ENCODE data around the gene FTO.

FTO gene

DNA sequence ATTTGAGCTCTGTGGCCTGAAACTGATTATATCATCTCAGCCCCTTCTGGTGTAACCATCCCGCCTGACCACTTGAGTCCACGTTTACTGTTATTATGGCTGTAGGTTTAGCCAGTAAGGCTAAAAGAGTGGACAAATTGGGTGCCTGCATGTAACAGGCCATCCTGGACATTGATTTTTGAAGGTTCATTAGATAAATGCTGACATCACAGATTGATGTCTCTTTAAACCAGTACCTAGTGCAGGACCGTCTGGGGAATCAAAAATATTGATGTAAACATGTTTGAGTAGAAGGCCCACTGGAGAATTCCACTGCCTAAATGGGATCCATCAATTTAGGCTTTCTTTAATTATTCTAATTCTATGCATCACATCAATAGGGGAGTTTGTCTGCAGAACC lies 367.6 kb downstream of the FTO start:
- no peak for DNase-seq (ENCODE audit: low read depth, low spot score)

DNA sequence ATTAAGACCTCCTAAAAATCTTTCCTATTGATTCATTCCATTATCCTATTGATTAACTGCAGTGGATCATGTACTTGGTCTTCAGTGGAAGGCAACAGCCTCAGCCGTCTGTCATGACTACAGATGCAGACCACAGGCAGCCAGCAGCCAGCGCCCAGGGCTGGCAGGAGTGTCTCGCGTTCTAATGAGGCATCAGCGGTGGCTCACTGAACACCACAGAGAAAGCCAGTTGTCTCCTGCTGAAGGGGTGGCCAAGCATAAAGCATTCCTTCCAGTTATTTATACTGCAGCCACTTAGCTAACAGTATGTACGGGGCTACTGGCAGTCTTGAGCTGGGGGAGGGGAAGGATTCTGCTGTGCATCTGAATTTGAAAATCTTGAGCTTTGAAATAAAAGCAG lies 368.3 kb downstream of the FTO start:
- no peak for DNase-seq (ENCODE audit: low read depth, low spot score)

DNA sequence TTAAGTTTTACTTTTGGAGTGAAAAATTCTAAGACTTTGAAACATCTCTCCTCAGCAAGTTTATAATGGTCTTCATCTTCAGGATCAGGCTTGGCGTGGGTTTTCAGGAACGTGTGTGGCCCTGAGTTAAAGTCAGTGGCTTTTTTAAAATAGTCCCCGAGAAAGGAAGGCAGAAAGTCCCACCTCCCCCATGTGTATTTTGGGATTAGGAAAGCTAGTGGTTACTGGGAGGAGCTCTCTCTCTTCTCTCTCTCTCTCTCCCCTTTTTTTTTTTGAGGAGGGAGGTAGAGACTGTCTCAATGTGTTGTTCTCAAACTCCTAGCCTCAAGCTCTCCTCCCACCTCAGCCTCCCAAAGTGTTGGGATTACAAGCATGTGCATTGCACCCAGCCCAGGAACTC lies 369.4 kb downstream of the FTO start:
- DNase-seq (ENCODE audit: low read depth, low spot score) = no peak

DNA sequence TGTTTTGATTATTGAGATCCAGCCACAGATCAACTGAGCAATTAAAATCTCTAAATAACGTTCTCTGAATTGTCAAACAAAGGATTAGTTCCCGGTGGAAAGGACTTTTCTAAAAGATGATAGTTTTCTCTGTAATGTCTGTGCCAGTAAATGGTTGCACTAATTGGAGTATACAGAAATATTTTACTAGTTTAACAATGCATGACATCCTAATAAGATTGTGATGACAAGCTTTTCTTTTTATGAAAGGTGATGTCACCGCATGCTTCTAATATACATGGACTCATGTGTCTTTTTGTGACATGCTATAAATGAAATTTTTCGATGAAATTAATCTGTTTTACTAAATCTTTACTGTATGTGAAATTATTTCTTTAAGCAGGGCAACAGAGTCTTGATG lies 371.5 kb downstream of the FTO start:
- DNase-seq (ENCODE audit: low read depth, low spot score) = no peak

DNA sequence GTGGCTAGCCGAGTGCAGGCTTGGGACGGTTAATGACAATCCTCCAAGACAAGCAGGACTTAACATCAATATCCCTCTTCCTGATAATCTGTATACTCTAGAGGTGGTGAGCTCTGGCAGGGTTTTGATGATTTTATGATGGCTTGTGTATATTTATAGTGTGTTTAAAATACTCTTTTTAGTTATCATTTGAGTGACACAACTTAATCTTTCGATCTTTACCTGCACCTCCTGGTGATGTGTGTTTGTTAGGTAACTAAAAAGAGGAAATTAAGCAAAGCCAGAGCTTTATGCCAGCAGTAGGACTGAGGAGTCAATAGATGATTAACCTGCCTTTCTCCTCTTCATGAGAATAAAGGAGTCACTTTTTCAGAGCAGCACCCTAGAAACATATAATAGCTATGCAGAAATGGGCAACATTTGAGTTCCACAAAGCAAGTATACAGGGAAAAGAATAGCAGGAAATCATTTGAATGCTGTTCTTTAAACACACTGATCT lies 372.1 kb downstream of the FTO start:
- DNase-seq (ENCODE audit: low read depth, low spot score) = no peak

DNA sequence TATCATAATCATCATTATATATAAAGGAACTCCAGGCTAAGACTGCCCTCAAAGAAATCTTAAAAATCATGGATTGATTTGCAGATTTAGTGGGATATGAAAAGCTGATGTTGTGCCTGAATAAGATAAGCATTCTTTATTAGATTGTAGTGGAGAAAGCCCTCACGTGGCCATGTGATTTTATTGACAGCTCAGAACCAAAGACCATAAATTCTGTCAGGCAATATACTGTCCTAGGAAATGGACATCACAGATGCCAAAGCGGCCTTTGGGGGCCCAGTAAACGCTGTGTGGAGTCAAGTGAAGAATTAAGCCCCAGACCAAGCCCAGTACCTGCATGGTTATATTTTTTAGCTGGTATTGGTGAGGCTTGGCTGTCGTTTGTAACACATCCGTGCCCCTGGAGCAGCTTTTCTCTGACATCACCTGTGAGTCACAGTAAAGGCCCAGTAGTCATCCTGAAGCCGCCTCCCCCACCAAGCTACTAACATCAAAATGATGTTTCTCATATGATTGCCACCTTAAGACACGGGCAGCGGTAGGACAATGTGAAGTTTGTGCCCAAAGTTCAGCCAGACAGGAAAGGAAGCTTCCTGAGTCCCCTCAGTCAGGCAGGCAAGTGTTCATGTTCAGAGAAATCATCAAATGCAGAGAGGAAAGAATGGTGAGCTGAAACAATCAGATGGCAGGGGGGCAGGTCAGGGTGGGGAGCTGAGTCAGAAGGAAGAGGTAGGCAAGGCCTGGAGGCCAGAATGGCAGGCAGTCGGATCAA lies 373.3 kb downstream of the FTO start:
- no peak for DNase-seq (ENCODE audit: low read depth, low spot score)

DNA sequence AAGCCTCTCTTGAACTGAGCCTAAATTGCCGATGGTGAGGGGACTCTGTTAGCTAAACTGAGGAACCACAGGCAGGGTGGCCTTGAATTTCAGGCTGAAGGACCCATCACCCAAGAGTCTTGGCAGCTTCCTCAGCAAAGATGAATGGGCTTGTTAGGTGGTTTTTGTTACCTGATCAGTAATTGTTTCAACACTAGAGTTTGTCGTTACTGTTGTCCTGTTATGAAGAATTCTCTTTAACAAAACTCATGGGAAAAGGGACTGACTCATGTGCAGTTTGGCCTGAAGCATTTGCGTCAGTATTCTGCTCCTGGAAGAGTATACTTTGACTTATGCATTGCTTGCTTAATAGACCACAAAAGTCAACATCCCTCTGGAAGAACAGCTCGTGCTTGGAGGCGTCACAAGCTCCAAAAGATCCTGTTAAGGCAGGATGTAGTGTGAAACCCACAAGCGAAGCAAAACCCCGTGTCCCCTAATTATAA lies 376.6 kb downstream of the FTO start:
- DNase-seq (ENCODE audit: low read depth, low spot score) = no peak

DNA sequence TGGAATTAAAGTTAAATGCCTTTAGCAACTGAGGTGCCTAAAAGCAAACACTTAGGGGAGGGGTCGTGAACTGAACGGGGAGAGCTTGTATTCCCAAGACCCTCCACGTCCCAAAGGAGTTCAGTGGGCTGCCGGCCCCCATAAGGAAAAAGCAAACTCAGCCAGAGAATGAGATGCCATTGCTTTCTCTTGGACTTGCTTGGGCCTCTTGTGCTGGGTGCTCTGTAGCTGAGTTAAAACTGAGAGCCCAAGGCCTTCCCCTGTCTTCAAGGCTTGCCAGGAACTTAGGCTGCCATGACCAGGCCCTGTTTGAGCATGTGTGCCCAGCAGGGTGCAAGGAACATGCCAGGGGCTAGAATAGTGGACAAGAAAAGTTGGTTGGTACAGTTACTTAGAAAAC lies 382.8 kb downstream of the FTO start:
- DNase-seq (ENCODE audit: low read depth, low spot score) = no peak

DNA sequence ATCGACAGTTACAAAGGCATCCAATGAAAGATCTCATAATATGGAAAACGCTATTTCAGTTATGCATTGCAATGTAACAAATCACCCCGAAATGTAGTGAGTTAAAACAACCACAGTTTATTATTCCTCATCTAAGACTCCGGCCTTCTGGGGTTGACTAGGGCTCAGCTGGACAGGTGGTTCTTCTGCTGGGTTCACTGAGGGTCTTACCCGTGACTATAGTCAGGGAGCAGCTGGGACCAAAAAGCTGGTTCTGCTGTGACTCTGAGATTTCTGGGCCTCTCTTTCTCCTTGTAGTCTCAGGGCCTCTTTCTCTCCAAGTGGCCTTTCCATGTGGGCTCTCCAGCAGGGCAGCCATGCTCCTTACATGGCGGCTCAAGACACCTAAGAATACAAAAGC lies 386.6 kb downstream of the FTO start:
- DNase-seq (ENCODE audit: low read depth, low spot score) = no peak

DNA sequence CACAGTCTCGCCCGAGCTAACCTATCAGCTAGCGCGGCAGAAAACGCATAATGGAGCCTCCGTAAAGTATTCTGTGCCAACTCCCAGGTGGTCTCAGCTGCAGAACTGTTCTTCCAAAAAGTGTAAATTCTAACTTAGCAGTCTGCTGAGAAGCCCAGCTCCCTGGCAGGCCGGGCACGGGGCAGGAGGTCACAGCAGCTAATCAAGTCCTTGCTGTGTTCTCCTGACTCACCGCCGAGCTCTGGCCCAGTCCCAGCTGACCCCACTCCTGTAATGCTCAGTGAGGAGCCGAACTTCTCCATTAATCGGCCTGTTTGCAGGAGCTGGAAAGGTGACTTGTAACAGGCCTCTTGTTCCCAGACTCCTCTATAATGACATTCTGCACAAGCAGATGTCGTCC lies 389.3 kb downstream of the FTO start:
- DNase-seq (ENCODE audit: low read depth, low spot score) = no peak

DNA sequence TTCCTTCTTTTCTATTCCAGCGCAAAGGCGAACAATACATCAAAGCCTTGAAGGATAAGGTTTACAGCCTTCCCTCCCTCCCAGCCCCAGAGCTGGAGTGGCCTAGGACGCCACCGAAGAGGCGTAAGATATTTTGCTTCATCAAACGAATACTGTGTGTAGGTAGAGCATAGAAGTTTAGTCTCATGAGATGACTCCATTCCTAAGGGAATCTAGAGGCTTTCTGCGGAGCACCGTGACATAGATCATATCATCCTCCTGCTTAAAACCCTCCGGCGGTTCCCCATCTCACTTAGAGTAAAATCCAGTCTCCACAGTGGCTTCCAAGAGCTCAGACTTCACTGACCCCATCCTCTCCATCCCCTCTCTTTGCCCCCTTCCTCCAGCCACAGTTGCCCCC lies 390.7 kb downstream of the FTO start:
- DNase-seq (ENCODE audit: low read depth, low spot score) = no peak

DNA sequence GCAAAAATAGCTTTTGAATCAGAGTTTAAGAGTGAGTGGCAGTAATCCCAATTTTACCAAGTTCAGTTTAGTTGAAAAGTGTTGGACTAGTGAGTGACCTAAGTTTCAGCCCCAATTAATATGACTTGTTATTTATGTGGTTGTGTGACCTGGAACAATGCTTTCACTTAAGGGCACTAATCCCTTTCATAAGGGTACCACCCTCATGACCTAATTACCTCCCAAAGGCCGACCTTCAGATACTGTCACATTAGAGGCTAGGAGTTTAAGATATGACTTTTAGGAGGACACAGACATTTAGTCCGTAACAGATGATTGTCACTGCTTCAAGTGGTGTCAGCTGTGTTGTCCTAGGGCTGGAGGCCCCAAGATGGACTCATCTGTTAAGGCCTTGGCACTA lies 392.7 kb downstream of the FTO start:
- DNase-seq (ENCODE audit: low read depth, low spot score) = no peak

DNA sequence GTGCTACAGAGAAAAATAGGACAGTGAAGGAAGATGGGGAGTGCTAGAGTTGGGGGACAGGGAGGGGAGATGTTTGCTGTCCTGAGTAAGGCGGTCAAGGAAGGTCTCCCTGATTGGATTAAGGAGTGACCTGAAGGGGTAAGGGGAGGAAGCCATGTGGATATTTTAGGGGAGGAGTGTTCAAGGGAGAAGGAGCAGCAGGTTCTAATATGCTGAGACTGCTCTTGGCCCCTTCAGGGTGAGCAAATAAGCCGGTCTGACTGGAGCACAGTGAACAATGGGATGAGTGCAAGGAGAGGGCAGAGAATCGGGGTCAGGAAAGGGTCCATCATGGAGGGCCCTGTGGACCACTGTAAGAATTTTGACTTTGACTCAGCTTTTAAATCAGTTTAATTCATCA lies 393.8 kb downstream of the FTO start:
- DNase-seq (ENCODE audit: low read depth, low spot score) = no peak

DNA sequence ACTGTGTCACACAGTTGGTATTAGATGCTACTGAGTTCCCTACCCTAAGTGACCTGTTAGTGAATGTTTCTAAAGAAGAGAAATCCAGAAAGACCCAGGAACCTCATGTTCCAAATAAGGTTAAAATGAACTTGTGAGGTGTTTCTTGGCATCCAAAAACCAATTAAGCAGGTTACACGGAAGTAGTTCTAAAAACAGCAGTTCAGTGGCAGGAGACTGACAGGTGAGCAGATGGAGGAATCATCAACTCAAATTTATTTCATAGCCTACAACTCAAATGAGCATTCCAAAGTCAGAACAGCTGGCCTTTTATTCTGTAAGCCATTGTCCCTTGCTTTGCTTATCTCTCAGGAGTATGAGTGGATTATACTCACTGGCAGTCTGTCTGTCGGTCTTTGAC lies 394.3 kb downstream of the FTO start:
- no peak for DNase-seq (ENCODE audit: low read depth, low spot score)

DNA sequence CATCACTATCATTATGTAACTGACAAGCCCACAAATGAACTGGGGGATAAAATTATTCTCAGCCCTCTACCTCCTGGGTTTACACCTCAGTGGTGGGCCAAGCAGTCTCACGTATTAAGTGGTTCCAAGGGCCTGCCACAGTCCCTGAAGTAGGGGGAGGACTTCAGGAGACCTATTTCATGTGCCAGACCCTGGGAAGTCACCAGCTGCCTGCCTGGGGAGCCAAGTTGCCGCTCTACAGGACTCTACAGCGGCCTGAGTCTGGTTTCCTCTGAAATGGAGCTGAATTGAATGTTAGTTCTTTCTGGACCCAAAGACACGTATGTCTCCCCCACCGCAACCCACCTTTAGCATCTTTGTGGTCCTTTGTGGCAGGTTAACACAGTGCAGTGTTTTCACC lies 395.7 kb downstream of the FTO start:
- DNase-seq (ENCODE audit: low read depth, low spot score) = no peak

DNA sequence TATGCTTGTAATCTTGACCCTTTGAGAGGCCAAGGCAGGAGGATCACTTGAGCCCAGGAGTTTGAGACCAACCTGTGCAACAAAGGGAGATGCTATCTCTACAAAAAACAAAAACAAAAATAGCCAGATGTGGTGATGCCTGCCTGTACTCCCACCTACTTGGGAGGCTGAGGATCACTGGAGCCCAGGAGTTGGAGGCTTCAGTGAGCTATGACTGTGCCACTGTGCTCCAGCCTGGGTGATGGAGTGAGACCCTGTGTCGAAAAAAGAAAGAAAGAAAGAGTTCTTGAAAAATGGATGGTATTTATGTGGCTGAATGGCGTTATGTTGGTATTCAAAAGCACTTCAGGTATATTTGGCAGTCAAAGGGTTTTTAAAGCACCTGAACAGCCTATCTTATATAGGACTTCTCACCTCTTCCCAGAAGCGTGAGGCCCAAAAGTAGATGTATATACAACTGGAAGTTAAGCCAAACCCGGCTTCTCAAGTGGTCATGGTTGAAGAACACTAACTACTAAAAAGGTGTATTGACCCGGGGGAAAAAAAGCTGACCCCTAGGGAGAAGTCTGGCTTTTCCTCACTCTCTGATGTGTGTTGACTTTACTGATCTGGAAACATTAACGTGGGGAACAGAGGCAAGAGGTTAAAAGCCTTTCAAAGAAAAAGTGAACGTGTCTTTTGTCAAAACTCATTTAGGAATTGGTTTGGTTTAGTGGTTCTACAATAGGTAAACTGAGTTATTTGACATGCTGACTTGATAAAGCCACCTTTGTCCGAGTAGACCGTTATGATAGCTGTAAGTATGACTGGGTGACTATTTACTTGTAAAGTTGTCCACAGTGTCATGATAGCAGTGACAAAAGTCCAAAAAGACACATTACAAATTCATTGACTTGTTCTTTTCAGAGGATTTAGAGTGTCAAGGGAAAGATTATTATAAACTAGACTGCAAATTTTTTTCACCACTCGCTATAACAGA lies 399.2 kb downstream of the FTO start:
- no peak for DNase-seq (ENCODE audit: low read depth, low spot score)

DNA sequence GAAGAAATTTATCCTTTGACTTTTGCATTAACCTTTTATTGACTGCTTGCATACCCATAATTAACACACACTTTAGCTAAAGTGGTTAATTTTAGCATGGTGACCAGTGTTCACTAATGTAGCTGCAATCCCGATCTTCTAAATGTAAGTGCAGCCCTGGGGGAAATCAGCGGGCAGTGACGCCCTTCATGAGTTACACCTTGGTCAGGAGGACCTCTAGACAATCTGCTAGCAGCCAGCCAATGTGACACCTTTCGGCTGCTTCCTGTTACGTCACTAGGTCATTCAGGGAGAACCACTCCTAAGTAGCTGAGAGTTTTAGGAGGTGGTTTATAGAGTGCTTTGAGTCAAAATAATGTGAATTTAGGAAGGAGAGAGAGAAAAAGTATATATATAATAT lies 402.1 kb downstream of the FTO start:
- DNase-seq (ENCODE audit: low read depth, low spot score) = no peak

DNA sequence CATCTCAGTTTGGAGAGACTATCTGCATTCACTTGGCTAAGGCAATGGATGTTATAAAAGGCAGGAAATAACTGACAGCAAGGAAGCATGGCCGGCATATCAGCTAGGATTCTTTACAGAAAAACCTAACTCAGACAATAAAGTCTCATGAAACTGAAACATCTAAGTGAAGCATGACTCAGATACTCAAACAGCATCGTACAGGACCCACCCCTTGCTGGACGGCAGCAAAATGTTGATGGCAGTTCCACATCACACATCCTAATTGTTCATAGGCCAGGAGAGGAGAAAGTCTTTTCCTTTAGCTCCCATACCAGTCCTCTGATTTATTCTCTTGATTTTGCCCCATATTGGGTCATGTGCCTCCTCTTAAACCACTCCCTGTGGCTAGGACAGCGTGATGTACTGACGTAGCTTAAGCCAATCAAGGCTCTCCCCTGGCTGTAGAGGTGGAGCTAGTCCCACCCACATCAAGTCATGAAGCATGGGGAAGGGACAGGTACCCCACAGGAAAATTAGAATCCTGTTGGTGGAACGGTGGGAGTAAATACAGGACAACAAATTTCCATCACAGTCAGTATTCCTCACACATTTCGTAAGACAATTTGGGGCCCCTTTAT lies 403.7 kb downstream of the FTO start:
- no peak for DNase-seq (ENCODE audit: low read depth, low spot score)

DNA sequence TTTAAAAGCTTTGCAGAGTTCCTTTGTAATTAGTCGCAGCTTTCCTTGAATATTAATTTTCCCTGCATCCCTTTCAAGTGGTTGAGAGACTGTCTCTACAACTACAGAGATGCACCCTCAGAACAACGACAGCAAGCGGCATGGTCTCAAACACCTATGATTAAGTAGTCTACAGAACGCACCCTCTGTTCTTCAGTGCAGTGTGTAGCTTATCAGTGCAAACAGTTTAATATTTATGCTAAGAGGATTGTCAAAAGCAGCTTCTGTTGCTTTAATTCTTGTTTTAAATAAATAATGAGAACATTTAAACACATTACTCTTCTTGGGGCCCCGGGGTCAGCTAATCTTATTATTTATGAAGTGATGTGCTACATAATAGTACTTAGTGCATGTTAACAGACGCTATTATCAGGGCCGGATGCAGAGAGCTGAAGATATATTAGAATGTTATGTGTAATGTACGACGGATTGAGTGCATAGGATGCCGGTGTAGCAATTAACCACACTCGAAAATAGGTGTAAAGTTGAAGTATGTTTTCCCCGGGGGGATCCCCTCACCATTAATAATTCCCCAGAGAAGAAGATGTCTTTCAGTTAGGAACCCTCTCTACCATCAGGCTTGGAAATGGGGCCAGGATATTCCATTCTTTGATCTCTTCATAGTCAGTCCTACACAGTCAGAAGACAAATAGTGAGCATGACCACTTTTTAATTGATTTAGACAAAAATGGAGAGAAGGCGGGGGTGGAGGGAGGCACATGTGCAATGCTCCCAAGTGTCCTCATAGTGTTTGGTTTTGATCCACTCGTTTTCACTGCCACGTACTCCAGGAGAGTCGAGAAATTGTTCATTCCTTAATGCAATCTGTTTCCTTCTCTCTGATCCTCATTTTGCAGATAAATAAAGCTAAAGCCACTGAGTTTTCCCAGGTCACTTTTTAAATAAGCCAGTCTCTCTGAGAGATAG lies 406.3 kb downstream of the FTO start:
- no peak for DNase-seq (ENCODE audit: low read depth, low spot score)

DNA sequence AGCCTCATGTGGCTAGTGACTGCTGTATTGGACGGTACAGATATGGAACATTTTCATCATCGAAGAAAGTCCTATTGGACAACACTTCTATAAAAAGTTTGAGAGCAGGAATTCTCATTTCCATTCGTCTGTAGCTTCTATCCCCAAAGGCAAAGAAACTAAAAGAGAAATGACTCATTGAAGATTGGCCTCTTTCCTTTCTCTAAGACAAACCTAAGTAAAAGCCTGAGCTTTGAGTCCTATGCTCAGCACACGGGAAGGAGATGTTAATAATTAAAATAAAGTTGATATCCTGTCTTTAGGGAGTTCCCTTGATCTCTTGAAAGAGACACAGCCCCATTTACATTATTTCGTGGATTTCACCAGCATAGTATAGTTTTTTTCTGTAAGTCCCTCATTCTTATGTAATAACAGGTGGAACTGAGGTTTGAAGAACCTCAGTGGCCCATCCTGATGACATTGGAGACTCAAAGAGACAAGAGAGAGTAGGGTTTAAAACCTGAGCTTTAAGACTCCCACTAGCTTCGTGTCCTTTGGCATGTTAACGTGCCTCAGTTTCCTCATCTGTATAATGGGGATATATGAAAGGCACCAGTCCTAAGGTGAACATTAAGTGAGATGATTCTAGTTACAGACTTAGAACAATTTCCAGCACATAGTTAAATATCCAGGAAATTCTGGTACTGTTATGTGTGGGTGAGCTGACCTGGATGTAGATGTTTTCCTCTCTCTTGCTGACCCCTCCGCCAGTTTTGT lies 408.7 kb downstream of the FTO start:
- no peak for DNase-seq (ENCODE audit: low read depth, low spot score)

Data from ELF-1 (cell line).